HG02610 (cell line): ENCODE measurements around the gene MUC13.

ENCODE experiments used
- ATAC-seq: cut with Tn5 transposase; IDR thresholded peaks from one replicate; pipeline ENCODE4 v1.9.1; 2021; ENCODE audit warnings: mild to moderate bottlenecking, moderate library complexity; ENCODE audit not compliant: unreplicated experiment

Gene MUC13

DNA sequence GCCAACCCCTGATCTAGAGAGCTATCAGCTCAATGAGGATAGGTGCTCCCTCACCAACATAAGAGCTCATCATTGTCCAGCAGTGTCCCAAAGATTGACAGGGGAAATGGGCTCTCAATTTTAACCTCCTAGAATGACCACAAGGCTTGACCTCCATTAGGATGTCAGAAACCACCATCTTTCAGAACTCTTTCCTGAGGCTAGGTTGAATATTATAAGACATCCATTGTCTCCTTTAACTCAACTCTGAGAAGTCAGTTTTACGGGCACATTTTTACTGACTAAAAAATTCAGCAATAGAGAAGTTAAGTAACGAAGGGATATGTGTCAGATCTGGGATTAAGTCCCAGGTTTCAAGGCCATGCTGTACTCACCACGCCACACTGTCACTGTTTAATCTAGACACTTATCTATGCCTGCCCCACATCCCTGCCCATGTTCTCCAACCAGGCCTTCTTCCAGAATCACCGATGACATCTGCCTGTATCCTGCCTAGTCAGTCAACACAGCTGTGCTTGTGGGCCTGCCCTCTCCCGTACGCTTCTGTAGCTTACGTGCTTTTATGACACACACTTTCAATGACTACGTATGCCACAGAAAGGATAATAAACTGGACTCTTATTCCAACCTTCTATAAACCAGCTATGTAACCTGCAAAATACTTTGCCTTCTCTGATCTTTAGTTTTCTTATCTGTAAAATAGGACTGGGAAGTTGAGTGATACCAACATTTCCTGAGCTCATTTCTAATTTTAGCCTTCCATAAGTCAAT lies 17.1 kb upstream of the MUC13 start:
- no peak for ATAC-seq

DNA sequence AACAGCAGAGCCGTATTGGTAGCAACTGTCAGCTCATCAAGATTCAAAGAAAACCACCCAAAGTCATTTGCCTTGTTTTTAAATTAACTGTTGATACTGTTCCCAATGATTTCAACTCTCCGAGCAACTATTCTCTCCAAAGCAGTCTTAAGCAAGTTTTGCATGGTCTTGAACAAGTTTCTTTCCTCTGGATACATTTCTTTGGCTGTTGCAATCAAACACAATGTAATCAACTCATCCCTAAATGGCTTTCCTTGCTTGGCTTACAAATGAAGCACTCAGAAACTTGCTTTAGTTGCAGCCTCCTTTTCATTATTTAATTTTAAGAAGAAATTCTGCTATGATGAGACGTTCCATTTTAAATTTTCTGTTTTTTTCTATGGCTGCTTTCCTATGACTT lies 15.5 kb upstream of the MUC13 start:
- ATAC-seq = no peak

DNA sequence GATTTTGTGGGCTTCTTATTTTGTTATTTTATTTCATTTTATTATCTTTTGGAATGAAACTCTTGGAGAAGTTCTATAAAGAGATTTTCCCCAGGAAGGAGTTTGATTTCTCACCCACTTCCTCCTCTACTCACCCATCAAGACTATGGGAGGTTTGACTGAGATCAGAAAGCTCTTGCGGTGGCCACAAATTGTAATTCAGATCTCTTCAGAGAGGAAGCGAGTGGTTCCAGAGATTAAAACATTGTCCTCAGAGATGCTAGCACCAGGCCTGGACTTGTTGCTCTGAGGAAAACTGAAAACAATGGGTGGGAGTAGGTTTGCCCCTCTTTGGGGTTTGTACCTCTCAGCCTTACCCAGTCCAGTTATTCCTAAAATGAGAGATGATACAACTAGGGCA lies 8.1 kb upstream of the MUC13 start:
- ATAC-seq = no peak

DNA sequence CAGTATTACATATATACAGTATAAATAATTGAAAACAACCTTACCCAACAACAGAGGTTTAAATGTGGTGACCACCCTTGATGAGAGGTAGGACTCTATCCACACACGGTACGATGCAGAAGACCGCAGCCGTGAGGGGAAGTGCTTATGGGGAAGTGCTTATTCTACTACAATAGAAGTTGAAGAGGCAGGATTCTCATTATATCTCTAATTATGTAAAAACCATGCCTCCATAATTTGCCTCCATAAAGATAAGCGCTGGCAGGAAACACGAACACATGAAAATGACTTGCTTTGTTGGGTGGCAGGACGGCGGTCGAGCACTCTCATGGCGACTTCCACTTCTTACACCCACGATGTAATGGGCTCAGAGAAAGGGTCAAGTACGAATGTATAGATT lies 7.2 kb upstream of the MUC13 start:
- no peak for ATAC-seq

DNA sequence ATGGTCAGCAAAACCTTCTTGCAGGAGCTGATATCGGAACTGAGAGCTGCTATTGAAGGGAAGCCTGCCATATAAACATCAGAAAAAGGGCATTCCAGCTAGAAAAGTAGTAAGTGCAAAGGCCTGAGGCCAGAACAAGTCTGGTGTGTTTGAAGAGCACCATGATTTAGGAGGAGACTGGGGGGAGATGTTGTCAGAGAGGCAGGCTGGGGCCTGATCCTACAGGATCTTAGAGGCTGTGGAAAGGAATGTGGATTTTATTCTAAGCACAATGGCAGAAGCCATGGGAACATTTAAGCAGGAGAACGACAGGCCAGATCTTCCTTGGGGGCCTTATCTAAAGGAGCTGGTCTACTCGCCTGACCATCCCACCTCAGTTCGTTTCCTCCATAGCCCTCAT lies 5.1 kb upstream of the MUC13 start:
- ATAC-seq = no peak

DNA sequence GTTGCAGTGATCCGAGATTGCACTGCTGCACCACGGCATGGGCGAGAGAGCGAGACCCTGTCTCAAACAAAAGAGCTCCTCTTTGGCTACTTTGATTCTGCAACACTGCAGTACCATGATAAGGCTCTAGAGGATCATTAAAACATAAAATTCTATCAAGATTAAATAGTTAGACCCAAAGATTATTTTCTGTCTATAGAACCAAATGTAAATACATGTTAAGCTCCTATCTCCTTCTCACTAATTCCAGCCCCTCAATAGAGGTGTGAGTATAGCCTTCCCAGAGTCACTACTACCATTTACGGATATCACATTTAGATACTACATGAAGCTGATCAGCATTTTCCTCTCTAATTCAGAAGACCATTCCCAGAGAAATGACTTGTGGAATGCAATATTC lies 4.3 kb upstream of the MUC13 start:
- ATAC-seq = no peak

DNA sequence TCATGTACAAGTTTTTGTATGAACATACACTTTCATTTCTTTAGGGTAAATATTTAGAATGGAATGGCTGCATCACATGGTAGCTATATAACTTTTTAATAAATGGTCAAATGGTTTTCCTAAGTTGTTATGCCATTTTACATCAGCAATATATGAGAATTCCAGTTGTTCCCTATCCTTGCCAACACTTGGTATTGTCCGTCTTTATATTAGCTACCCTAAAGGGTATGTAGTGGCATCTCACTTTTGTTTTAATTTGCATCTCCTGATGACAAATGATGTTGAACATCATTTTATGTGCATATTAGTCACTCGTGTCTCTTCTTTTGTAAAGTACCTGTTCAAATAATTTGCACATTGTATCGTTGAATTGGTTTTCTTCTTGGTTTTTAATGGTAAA lies 2.5 kb upstream of the MUC13 start:
- ATAC-seq = no peak

DNA sequence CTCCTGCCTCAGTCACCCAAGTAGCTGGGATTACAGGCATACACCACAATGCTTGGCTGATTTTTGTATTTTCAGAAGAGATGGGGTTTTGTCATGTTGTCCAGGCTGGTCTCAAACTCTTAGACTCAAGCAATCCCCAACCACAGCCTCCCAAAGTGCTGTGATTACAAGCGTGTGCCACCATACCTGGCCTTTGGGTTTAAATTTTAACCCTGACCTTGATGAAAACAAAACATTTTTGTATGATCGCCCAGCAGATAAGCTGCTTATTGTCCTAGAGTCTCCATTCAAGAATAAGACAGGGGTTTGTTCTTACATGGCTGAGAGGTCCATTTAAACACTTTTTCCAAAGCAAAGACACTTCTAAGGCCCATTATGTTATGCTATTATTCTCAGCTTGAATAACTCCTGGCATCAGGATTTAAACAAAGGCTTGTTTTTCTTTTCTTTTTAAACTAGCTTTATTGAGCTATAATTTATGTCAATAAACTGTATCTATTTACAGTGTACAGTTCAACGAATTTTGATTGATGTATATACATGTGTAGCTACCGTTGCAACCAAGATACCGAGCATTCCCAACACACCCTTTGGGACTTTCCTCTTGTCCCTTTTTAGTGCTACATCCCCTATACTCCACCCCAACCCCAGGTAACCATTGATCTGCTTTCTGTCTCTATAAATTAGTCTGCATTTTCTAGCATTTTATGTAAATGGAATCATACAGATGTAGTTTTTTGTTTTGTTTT lies 1.4 kb upstream of the MUC13 start:
- ATAC-seq = no peak

DNA sequence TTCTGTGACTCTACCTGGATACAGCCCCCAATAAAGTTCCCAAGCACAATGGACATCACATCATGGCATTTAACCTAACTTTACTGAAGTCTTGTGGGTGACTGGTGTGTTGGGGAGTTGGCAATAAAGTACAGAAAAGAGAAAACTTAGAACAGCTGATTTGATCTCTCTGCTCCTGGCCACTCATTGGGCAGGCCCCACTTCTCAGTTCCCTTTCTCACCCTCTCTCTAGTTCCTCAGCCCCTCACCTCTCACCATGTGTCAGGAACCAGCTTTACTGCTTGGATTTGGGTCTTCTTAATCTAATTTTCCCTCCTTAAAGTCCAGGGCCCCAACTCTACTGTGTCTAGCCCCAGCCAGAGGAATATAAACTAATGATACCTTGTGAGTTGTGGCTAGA lies 713 bp upstream of the MUC13 start:
- no peak for ATAC-seq

DNA sequence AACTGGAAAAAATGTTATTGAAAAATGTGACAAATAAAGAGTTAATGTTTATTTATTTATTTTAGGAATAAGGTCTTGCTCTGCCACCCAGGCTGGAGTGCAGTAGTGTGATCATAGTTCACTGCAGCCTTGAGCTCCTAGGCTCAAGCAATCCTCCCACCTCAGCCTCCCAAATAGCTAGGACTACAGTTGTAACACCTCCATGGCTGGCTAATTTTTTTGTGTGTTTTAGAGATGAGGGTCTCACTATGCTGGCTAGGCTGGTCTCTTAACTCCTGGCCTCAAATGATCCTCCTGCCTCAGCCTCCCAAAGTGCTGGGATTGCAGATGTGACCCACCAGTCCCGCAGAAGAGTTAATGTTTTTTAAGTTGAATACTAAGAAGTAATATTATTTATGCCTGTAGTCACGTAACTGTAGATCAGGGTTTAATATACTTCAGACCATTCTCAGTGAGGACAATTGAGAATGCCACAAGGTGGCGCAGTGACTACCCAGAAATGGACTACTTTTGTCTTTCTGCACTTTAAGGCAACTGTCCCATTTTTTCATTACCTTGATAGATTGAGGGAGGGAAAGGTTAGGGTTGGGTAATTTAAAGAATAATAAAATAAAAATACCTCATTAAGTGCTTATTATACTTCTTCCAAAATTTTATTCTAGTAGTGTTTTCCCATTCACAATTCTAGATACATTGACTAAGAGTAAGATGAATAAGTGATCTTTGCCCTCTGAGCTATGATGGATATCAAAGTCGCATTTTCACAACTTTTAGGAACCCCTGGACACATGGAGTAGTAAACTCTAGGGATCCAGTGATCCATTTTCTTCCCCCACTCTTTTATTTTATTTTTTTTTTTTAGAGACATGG lies 6.0 kb downstream of the MUC13 start:
- no peak for ATAC-seq

DNA sequence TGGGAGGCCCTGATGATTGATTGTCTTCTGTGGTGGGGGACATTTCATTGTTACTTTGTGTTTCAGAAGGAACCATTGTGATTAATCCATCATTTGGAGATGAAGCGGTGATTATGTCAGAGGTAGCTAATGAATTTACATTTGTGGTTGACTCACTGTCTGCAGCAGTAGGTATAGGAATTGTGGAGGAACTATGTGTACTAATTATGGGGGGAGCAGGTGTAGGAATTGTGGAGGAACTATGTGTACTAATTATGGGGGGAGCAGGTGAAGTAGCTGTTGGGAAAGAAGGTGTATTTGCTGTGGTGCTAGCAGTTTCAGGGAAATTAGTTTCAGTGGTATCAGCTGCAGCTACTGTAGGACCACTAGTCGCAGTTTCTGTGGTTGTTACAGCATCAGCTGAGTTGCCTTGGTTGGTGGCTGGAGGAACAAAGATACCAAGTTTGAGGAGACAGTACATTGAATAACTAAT lies 6.9 kb downstream of the MUC13 start:
- ATAC-seq = peak; percentile 56

DNA sequence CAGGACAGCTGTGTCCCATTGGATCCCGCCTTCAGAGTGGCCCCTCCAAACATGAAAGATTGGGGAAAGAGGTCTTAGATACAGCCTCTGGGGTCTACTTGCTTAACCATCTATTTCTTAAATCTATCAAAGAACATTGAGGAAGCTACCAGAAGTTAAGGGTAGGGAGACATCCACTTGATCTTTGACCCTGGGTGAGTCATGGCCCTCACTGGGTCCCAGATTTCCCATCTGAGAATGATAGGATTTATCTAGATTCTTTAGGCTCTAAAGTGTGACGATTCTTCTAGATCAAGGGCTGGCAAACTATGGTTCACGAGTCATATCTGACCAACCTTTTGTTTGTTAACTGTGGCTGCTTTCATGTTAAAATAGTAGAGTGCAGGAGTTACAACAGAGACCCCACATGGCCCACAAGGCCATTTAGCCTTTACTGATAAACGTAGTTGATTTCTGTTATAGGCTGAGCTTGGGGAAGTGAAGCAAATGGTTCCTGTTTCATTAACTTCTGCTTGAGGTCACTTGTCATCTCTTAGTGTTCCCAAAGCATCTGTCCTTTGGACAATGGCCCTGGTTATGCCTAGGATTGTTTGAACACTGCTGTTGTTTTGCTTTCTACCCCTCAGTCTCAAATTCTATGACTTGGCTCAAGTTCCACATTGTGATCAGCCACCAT lies 8.0 kb downstream of the MUC13 start:
- ATAC-seq = no peak

DNA sequence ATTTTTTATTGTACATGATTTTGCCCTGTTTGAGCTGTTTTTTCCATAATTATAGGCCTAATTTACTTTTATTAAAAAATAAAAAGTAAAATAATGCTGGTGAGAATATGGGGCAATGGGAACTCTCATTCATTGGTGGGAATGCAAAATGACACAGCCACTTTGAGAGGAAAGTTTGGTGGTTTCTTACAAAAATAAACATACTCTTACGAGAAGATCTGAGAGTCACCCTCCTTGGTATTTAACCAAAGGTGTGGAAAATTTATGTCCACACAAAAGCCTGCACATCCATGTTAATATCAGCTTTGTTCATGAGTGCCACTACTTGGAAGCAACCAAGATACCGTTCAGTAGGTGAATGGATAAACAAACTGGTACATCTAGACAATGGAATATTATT lies 9.8 kb downstream of the MUC13 start:
- ATAC-seq = no peak

DNA sequence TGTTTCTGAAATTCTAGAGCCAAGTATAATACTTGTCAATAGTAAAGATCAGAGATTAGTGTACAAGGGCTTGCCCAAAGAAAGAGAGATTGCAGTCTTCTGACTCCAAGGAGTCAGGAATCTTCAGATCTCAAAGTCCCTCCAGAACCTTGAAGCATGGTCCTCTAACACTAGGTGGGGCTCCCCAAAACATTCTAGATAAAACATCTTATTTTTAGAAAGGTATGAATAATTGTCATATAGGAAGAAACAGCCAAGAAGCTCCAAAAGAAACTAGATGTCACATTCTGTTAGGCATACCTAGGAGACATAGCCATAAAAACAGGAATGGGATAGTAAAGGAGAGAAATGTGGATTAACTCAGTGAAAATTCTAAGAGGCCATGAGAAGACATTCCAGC lies 10.7 kb downstream of the MUC13 start:
- ATAC-seq = no peak

DNA sequence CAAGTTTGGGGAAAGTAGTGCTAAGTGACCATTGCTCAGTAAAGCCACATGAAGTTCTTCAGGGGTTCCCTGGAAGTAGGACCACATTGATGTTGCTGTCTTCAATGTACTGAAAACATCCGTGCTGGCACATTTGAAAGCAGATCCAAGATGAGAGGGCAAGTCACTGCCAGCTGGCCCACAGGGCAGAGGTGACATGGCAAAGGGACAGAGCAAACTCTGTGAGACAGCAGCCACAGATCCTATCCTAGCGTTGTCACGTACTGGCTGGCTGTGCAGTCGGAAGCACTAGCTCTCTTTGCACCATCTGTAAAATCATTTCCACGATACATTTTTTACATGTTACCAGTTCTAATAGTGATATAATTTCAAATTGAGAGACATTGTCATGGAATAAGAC lies 13.8 kb downstream of the MUC13 start:
- no peak for ATAC-seq

DNA sequence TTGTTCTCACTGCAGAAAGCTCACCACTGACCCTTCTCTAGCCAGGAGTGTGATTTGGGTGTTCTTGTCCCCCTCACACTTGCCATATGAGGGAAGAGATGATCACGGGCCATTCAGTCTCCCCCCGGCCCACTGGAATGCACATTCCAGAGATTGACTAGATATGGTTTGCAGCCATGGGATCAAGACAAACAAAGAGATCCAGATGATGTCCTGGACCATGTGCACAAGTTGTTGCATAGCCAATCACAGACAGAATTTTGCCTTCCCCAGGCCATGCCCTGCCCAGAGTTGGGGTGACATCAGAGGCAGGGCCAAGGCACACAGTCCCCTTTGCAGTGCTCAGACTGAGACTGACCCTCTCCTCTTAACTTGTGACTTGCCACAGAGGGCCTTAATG lies 14.8 kb downstream of the MUC13 start:
- ATAC-seq = no peak

DNA sequence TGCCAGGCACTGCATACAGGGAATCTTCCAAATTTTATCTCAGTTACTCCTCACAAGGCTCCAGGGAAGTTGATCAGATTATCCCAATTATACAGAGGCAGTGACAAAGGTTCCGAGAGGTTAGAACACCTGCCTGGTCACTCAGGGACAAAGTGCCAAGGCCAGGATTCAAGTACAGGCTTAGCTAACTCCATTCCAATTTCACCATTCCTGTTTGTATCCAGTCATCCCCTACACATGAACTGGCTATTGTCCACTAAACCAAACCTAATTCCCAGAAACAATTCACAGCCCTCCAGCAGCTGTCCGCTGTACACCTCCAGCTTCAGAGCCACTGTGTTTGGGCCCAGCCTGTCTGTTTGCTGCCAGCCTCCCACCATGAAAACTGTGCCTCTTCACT lies 16.0 kb downstream of the MUC13 start:
- no peak for ATAC-seq

DNA sequence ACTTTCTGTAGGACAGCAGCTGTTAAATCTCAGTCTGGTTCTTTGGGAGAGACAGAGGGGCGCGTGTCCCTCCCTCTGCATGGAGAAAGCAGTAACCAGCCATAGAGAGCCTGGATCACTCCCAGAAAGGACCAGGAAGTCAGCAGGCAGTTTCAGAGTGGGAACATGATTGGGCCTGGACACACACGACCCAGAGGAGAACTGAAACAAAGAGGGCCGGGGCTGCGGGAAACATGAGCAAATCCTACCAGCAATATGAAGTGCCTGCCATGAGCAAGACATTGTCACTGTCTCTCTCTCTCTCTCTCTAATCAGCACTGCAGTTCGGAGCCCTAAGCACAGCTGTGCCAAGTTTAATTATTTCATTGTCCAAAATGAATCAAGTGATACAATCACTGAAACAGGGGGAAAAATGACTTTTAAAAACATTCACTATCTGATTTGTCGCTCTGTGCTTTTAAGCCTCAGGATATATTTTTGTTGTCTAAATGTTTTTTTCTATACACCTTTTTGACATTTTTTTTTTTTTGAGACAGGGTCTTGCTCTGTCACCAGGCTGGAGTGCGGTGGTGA lies 17.6 kb downstream of the MUC13 start:
- ATAC-seq = no peak

DNA sequence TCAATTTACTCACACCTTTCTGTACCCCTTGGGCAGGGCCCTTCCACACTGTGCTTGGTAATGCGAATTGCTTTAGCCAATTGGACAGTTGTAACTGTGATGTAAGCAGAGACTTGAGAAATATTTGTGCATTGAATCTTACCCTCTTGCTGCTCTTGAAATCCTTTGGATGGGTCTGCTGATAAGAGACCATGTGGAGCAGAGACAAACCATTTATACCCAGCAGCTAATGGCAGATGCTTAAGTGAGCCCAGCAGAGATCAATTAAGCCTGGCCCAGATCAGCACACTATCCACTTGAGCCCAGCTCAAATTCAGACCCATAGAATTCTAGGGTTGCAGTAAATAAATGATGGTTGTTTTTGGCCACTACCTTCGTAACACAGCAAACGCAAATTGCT lies 19.3 kb downstream of the MUC13 start:
- ATAC-seq = no peak

DNA sequence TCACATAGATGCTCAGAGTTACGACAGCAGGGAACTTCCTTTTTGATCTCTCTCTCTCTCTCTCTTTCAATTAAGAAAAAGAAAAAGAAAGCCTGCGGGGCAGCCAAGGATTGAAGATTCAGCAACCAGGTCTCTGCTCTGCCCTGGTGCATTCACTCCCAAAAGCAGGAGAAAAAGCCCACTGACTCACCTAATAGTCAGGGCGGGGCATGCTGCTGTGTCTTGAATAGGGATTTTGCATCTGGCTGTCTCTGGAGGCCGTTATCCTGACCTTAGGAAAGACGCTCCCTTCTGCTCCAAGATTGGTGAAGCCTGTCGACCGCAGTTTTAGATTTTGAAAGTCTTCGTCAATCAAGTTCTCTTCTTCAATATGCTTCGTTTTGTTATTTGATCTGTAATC lies 26.6 kb downstream of the MUC13 start:
- ATAC-seq = no peak
